Measurements from ENCODE around the gene OBSCN. TPM values are rescaled to one million over a fixed set of nuclear protein-coding genes. Genes with fewer than 3 reads are reported as not detected.
A peak's percentile ranks its signal among the peaks of the same experiment; 100 is the strongest.

Gene OBSCN
- total RNA-seq, 1 experiment from 2014 or later, result 0.24 TPM

DNA sequence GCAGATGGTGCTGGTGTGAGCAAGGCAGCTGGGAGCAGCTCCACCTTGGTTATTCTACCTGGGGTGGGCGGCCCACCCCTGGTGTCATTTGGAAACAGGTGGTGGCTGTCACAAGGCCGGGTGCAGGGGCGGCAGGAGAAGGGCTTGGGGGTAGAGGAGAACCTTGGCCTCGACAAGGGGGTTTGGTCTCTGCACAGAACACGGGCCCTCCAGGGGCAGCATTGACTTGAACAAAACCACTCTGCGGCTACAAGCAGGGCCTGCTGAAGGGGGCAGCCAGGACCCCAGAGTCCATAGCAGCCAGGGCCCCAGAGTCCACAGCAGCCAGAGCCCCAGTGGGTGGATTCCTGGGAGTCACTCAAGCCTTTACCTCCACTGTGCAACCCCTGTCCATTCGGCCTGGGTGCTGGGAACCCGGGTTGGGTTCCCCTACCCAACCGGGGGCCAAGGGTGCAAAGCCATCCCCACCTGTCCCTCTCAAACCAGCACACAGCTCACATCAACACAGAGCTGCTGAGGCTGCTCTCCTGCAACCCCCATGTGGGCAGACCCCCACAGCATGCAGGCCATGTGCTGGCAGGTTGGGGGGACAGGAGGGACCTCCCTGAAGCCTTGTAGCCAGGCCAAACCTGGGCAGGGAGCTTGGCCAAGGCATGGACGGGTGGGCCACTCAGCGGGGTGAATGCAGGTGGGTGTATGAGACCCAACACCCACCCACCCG, 191.1 kb downstream of the OBSCN start:
- no peak for DNase-seq (ENCODE audit: low read depth)

DNA sequence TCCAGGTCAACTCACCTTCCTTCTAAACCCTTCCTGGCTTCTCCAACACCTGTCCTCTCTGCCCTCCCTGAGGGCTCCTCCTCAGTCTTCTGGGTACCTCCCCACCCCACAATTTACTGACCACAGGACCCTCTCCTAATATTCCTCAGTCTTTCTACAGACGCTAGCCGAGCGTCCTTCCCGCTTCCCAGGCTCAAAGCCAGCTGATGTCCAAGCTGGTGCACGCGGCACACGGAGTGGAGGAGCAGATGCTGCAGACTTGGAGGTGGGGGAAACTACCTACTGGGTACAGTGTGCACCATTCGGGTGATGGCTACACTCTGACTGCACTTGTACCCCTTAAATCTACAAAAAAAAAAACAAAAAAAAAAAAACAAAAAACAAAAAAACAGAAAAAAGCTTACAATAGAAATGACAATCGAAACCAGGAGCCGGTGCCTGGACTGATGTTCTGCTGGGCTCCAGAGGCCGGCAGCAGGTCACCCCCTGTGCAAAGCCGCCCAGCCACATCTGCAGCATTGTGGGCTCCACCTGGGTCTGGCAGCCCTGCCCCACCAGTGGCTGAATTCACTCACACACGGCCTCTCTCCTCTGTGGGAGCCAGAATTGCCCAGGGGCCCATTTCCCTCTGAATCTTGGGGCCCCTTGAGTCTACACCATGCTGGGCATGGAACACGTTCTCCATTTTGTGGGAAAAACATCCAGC, 191.8 kb downstream of the OBSCN start:
- no peak for DNase-seq (ENCODE audit: low read depth)

DNA sequence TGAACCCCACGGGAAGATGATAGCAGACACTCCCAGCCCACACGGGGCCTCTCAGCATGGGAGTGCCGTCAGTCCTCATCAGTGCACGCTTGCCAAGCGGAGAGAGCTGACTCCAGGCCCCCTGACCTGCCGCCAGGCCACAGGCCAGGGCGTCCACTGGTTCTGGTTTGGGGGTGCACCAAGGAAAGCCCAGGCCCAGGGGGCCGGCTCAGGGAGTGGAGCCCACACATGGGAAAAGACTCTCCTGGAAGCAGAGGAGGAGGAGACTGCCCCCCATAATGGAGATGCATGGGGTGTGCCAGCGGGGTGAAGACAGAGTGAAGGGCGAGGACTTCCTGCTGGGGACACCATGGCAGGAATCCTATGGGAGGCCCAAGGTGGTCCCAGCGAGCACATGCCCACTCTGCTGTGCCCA, 192.4 kb downstream of the OBSCN start:
- DNase-seq (ENCODE audit: low read depth), result no peak

DNA sequence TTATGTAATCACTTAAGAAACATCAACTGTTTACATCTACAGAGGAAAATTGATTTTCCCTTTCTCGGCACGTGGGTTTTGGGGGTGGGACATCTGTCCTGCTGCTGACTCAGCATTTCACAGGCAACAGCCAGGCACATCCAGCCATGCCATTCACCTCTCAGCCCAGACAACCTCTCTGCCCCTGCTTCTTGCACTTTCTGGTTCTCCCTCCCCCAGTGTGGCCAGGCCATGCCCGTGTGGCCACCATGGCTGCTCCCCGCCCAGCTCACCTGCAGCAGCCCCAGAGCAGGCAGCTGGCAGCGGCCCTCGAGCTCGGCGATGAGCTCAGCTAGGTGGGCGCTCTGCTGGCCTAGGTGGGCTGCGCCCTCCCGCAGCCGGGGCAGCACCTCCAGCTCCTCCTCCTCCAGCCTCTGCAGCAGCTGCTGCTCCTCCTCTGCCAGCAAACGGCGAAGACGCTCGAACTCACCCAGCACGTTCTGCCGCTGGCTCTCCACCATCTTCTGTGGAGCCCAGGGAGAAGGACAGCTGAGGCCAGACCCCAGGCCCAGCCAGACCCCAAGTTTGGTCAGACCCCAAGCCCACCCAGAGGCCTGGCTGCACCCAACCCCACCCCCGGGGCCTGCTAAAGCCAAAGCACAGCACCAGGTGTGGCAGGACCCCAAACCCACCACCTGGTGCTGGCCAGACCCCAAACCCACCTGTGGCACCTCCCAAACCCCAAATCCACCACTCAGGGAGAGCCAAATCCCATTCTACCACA, 193.0 kb downstream of the OBSCN start:
- DNase-seq (ENCODE audit: low read depth), result no peak

DNA sequence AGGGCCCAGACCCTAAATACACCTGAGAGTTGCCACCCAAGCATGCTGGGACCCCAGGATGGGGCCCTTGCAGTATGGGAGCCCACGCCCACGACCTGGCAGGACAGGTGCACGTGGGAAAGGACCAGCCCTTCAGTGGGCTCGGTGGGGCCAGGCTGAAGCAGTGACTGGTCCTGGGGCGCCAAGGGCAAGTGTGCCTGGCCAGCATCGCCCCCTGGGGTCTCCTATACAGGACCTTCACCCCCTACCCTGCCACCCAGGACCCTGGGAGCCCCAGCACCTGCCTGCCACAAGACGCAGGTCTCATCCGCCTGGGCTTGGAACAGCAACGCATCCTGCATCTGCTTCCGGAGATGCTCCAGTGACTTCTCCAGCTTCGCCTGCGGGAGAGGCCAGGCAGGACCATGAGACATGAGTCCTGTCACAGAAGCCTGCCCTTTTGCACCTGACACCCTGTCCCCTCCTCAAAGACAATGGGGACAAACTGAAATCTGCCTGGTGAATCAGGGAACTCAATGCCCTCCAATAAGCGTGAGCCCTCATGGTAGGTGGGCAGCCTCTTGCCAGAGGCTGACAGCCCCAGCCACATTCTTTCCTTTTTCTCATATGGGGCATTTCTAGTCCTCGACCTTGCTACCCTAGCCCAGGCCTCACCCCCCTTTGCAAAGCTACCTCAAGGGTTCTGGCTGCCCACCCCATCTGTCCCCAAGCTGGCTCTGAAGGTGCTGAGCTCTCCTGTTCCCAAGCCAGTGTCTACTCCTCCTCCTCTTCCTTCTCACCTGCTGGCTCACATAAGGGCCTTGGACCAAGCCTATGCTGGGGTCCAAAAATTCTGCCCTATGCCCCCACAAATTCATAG, 194.2 kb downstream of the OBSCN start:
- no peak for DNase-seq (ENCODE audit: low read depth)

DNA sequence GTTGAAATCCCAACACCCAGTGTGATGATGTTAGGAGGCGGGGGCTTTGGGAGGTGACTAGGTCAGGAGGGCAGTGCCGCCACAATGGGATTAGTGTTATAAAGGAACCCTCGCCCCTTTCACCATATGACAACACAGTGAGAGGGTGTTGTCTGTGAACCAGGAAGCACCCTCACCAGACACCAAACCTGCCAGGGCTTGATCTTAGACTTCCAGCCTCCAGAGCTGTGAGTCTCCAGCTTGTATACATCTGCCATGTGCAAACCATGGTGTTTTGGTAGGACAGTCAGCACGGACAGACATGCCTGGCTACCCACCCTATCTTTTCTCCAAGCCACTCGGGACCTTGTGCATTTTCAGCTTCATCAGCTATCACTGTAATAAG, 194.8 kb downstream of the OBSCN start:
- no peak for DNase-seq (ENCODE audit: low read depth)

DNA sequence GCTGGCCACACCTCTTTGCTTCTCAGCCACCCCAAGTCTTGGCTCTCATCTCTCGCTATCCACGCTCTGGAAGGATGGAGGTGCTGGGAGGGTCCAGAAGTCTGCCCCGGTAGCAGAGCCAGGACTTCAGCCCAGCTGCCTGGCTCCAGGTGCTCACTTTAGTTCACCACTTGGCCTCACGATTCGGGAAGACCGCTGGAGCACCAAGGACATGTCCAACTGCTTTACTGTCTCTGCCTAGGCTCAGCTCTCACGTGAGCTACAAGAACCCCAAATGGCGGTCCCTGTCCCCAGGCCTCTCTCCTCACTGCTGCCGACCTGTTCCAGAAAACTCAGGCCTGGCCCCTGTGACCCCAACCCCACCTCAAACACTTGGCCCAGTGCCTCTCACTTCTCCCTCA, 195.4 kb downstream of the OBSCN start:
- DNase-seq (ENCODE audit: low read depth), result no peak

DNA sequence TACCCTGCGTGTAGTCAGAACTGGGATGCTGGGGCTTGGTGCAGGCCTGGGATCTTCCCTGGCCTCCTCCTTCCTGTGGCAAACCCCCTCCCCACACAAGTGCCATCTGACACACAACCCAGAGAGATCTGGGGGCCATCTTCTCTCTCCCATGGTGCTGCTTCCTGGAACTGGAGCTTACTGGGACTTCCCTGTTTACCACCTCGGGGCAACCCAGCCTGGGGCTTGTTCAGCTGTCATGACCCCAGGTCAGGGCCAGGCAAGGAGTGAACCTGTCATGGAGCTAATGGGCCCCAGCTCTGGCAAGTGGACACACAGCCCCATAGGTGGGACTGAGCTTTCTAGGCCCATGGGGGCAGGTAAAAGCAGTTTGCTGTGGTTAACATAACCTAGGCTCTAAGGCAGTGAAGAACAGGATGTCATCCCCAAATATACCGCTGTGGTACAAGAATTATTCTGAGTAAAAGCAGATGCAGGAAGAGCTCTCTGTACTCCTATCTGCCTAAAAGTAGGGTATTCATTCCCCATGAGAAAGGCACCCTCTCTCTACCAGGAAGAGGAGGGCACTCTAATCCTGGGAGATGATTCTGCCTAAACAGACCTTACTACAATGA, 196.4 kb downstream of the OBSCN start:
- DNase-seq (ENCODE audit: low read depth), result no peak

- DNase-seq (ENCODE audit: low read depth), result no peak
These were observed 197.5 kb downstream of the OBSCN start for GRCh38 chr1:228405200-228405978.

- DNase-seq (ENCODE audit: low read depth), result peak; percentile 21
These were observed 198.1 kb downstream of the OBSCN start for GRCh38 chr1:228405979-228406228.

GRCh38 chr1:228407106-228408040, 199.5 kb downstream of the OBSCN start:
- no peak for DNase-seq (ENCODE audit: low read depth)

GRCh38 chr1:228408041-228408868, 200.4 kb downstream of the OBSCN start:
- DNase-seq (ENCODE audit: low read depth), result no peak

- DNase-seq (ENCODE audit: low read depth), result no peak
These were observed 201.3 kb downstream of the OBSCN start for GRCh38 chr1:228408869-228409805.

GRCh38 chr1:228410015-228410414, 202.2 kb downstream of the OBSCN start:
- no peak for DNase-seq (ENCODE audit: low read depth)

DNA sequence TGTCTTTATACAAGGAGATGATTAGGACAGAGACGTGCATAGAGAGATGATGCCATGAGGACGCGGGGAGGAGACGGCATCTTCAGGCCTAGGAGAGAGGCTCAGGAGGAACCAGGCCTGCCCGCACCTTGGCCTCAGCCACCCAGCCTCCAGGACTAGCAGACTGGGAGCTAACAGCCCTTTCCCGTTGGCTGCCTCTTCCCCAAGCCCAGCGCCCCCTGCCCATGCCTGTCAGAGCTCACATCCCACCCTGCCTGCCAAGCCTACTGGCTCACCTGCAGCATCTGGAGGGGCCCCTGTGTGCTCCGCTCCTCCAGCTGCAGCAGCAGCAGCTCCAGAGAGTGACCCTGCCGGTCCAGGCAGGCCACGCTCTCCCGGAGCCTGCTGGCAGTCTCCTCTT, 202.8 kb downstream of the OBSCN start:
- DNase-seq (ENCODE audit: low read depth), result no peak

DNA sequence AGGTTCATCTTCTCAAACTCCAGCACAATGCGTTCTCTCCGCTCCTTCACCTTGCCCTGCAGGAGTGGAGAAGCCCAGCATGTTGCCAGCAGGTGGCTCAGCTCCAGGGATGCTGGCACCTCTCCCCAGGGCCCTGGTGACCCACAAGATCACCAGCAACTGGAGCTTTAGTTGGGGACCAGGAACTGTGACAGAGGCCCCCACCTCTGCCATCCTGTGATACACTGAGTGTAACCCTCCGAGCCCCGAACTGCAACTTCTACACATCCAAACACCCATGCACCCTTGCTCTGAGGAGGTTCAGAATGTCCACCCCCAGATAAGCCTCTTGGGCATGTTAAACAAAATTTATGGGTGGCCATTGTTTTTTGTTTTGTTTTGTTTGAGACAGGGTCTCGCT, 203.3 kb downstream of the OBSCN start:
- DNase-seq (ENCODE audit: low read depth), result no peak

- DNase-seq (ENCODE audit: low read depth), result no peak
These were observed 203.9 kb downstream of the OBSCN start for GRCh38 chr1:228411548-228412430.
